Measurements from ENCODE around the gene KYNU. TPM values are rescaled to one million over a fixed set of nuclear protein-coding genes. Genes with fewer than 3 reads are reported as not detected.

The KYNU gene
- total and polyA plus RNA-seq, 2 of the 13 experiments (the other 11 are each of a cell fraction or from before 2014, with no cell fraction given), result 21.9 to 68.6 TPM

GRCh38 chr2:142892715-142893114 is 15.3 kb downstream of the KYNU start (continued):
- TF ChIP-seq ZGPAT (CRISPR knock-in tag; IDR thresholded peaks at IDR 0.05) (peak; percentile 57), ZNF101 (CRISPR knock-in tag; IDR thresholded peaks at IDR 0.05; ENCODE audit: borderline replicate concordance, low read depth) (no peak), FOXA3 (CRISPR knock-in tag; IDR thresholded peaks at IDR 0.05) (peak; percentile 65), SOX6 (IDR thresholded peaks at IDR 0.05) (no peak), SOX6 (CRISPR knock-in tag; IDR thresholded peaks at IDR 0.05) (peak; percentile 76), FOXK1 (CRISPR knock-in tag; IDR thresholded peaks at IDR 0.05; ENCODE audit: borderline replicate concordance, low read depth) (peak; percentile 59; the same call in 1 of the 2 replicates), ZNF362 (CRISPR knock-in tag; IDR thresholded peaks at IDR 0.05; ENCODE audit: borderline replicate concordance) (peak; percentile 36; the same call in 1 of the 2 replicates), HNF4A (CRISPR knock-in tag; IDR thresholded peaks at IDR 0.05) (peak; percentile 70), EP300 (IDR thresholded peaks at IDR 0.05; ENCODE audit: low read depth in 2 of 2, low read length in 2 of 2) (peak in 1 of 2 experiments; percentile 69; a peak in 1 of 4 replicates), EP300 (CRISPR knock-in tag; IDR thresholded peaks at IDR 0.05; ENCODE audit: borderline replicate concordance) (no peak), MED13 (CRISPR knock-in tag; IDR thresholded peaks at IDR 0.05) (no peak), ZNF460 (CRISPR knock-in tag; IDR thresholded peaks at IDR 0.05; ENCODE audit: borderline replicate concordance) (no peak), SALL1 (CRISPR knock-in tag; IDR thresholded peaks at IDR 0.05) (peak; percentile 25; the same call in 1 of the 2 replicates), AFF4 (CRISPR knock-in tag; IDR thresholded peaks at IDR 0.05) (no peak), RARA (CRISPR knock-in tag; IDR thresholded peaks at IDR 0.05) (peak; percentile 66), PLRG1 (conservative IDR thresholded peaks at IDR 0.05) (no peak), NR2F1 (CRISPR knock-in tag; IDR thresholded peaks at IDR 0.05) (peak; percentile 83), SOX13 (IDR thresholded peaks at IDR 0.05) (no peak), SOX13 (CRISPR knock-in tag; conservative IDR thresholded peaks at IDR 0.05 in 1 of 2, IDR thresholded peaks at IDR 0.05 in 1 of 2) (peak in 1 of 2 experiments; percentile 74; a peak in 2 of 4 replicates), FOXP1 (IDR thresholded peaks at IDR 0.05) (no peak), FOXP1 (CRISPR knock-in tag; IDR thresholded peaks at IDR 0.05) (peak; percentile 93), ZKSCAN8 (CRISPR knock-in tag; IDR thresholded peaks at IDR 0.05; ENCODE audit: borderline replicate concordance) (peak; percentile 32; the same call in 1 of the 2 replicates), NR2F2 (IDR thresholded peaks at IDR 0.05; ENCODE audit: borderline replicate concordance, low read depth) (peak; percentile 62)

Data from HepG2 (cell line).